Smooth muscle cell of bladder (primary cell): Measurements from ENCODE around the gene DAAM1. TPM values are rescaled to one million over a fixed set of nuclear protein-coding genes. Genes with fewer than 3 reads are reported as not detected.

Experiments
- total RNA-seq: library from RNA; depleted of rRNA; stranded (reverse); fragments of >200 nt; gene quantifications from 2 replicates; pipeline ENCODE4 v1.2.3, GENCODE V29; 2014

Gene DAAM1
- 12.2 and 12.6 TPM in 2 replicates for total RNA-seq

DNA sequence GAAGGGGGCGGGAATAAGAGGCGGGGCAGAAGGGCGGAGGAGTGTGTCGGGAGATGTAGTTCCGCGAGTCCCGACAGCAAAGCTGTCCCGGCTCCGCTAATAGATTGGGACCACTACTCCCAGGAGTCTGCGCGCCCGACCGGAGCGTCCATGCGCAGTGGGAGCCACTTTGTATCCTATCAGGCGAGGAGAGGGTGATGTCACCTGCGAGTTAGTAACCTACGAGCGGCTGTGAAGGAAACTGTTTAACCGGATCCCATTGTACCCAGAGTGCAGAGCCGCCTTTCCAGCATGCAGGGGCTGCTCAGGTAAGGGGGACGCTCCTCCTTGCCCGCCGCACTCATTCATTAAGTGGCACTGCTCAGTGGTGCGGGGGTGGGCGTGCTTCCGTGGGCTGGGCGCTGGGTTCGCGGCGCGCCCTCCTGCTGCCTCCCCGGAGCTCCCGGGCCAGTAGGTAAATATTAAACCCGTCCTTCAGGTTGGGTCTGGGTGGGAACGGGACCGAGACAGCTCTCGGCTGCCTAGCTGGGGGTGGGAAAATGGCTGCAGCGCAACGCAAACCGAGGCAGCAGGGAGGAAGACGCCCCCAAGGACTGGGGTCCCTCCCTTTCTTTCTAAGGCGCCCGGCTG is at the start of gene DAAM1:
Gene DAAM1, plus strand, starts transcription at position 207 of the 630 bp plus-strand sequence. CDS start 74,811 bp downstream, outside the sequence.

